Esophagus squamous epithelium (tissue), 4 donors: ENCODE measurements around the gene NLRP8.
"Not testable (repeated sequence)": the region's sequence is repeated elsewhere in the genome, so short reads cannot be mapped to it uniquely, and the experiment has no call there.

Source experiments
- POLR2A ChIP-seq, 4 donors: fragments of 450-650 bp; IDR thresholded peaks; one replicate each; pipeline ENCODE4 v1.6.1; 2017; ENCODE audit warnings: antibody characterized with exemption in 4 of 4, mild to moderate bottlenecking in 4 of 4, moderate library complexity in 3 of 4
- TF ChIP-seq, protein P1 (sequence below), 6 experiments: fragments of 450-650 bp in 4 of 6; fragments of 200-600 bp in 2 of 6; sonication (generic) in 2 of 6; IDR thresholded peaks; one replicate each; pipeline ENCODE4 v1.5.1; 2016 to 2019; ENCODE audit warnings: antibody characterized with exemption in 6 of 6, mild to moderate bottlenecking in 4 of 6, moderate library complexity in 4 of 6

DNA sequence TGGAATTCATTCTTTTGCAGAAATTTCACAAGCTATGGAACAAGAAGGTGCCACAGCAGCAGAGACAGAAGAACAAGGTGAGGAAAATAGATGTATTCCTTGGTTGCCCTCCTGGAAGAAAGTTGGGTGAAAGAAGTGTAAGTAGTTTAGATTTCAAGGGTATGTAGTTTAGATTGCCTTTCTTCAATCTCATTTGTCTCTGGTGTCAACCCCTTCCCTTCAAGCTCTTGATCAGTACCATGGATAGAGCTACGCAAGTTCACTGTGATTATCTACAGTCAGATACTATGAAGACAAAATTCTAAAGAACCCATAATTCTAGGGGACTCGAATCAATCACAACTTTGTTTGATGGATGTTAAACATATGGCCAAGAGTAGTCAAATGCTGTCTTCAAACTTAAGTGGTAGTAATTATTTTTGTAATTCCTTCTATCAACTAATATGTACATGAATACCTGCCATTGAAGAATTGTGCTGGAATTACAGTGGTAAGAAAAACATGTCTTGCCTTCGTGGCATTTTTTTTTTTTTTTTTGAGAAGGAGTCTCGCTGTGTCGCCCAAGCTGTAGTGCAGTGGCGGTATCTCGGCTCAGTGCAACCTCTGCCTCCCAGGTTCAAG lies 72.8 kb downstream of the NLRP8 start:
- TF ChIP-seq, protein P1, sequence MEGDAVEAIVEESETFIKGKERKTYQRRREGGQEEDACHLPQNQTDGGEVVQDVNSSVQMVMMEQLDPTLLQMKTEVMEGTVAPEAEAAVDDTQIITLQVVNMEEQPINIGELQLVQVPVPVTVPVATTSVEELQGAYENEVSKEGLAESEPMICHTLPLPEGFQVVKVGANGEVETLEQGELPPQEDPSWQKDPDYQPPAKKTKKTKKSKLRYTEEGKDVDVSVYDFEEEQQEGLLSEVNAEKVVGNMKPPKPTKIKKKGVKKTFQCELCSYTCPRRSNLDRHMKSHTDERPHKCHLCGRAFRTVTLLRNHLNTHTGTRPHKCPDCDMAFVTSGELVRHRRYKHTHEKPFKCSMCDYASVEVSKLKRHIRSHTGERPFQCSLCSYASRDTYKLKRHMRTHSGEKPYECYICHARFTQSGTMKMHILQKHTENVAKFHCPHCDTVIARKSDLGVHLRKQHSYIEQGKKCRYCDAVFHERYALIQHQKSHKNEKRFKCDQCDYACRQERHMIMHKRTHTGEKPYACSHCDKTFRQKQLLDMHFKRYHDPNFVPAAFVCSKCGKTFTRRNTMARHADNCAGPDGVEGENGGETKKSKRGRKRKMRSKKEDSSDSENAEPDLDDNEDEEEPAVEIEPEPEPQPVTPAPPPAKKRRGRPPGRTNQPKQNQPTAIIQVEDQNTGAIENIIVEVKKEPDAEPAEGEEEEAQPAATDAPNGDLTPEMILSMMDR (IDR thresholded peaks at IDR 0.05): not testable (repeated sequence)
- TF ChIP-seq POLR2A (IDR thresholded peaks at IDR 0.05): not testable (repeated sequence)
